ENCODE data around the gene CDKL5. TPM values are rescaled to one million over a fixed set of nuclear protein-coding genes. Genes with fewer than 3 reads are reported as not detected.

CDKL5 gene
- total and polyA plus RNA-seq, 2 experiments from 2014 or later = 7.5 to 13.7 TPM

DNA sequence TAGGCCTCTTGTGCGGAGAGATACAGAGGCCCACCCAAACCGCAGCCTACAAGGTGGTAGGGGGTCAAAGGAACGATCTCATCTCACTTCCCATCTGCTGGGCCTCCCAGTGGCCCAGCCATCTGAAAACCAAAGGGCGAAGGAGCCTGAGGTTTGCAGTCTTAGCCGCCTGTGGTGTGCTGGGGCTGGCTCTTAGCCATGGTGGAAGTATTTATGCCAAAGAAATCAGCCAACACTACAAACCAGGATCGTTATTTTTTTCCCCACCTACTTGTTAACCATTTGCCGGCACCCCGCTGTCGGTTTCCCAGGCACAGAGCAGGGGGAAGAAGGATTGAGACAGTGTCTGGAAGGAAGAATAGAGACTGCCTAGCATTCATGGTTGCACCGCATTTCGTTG lies 30.9 kb upstream of the CDKL5 start (continued):
- TF ChIP-seq NANOG (IDR thresholded peaks at IDR 0.05; ENCODE audit: borderline replicate concordance) = no peak
- no peak for TF ChIP-seq EZH2 (IDR thresholded peaks at IDR 0.05; ENCODE audit: low read depth, unreplicated experiment)
- TF ChIP-seq CREB1 (CRISPR knock-in tag; IDR thresholded peaks at IDR 0.05; ENCODE audit: low read depth) = no peak
- TF ChIP-seq, protein P1, sequence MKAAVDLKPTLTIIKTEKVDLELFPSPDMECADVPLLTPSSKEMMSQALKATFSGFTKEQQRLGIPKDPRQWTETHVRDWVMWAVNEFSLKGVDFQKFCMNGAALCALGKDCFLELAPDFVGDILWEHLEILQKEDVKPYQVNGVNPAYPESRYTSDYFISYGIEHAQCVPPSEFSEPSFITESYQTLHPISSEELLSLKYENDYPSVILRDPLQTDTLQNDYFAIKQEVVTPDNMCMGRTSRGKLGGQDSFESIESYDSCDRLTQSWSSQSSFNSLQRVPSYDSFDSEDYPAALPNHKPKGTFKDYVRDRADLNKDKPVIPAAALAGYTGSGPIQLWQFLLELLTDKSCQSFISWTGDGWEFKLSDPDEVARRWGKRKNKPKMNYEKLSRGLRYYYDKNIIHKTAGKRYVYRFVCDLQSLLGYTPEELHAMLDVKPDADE (IDR thresholded peaks at IDR 0.05) = no peak
- no peak for TF ChIP-seq JUNB (IDR thresholded peaks at IDR 0.05; ENCODE audit: unreplicated experiment)
- TF ChIP-seq STAT1 (IDR thresholded peaks at IDR 0.05; ENCODE audit: unreplicated experiment) = no peak
- no peak for TF ChIP-seq ZNF331 (CRISPR knock-in tag; IDR thresholded peaks at IDR 0.05; ENCODE audit: low read depth)
- TF ChIP-seq, protein P2, sequence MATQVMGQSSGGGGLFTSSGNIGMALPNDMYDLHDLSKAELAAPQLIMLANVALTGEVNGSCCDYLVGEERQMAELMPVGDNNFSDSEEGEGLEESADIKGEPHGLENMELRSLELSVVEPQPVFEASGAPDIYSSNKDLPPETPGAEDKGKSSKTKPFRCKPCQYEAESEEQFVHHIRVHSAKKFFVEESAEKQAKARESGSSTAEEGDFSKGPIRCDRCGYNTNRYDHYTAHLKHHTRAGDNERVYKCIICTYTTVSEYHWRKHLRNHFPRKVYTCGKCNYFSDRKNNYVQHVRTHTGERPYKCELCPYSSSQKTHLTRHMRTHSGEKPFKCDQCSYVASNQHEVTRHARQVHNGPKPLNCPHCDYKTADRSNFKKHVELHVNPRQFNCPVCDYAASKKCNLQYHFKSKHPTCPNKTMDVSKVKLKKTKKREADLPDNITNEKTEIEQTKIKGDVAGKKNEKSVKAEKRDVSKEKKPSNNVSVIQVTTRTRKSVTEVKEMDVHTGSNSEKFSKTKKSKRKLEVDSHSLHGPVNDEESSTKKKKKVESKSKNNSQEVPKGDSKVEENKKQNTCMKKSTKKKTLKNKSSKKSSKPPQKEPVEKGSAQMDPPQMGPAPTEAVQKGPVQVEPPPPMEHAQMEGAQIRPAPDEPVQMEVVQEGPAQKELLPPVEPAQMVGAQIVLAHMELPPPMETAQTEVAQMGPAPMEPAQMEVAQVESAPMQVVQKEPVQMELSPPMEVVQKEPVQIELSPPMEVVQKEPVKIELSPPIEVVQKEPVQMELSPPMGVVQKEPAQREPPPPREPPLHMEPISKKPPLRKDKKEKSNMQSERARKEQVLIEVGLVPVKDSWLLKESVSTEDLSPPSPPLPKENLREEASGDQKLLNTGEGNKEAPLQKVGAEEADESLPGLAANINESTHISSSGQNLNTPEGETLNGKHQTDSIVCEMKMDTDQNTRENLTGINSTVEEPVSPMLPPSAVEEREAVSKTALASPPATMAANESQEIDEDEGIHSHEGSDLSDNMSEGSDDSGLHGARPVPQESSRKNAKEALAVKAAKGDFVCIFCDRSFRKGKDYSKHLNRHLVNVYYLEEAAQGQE (IDR thresholded peaks at IDR 0.05; ENCODE audit: unreplicated experiment) = no peak
- no peak for TF ChIP-seq EZH2phosphoT487 (IDR thresholded peaks at IDR 0.05; ENCODE audit: unreplicated experiment)
- TF ChIP-seq, protein P3, sequence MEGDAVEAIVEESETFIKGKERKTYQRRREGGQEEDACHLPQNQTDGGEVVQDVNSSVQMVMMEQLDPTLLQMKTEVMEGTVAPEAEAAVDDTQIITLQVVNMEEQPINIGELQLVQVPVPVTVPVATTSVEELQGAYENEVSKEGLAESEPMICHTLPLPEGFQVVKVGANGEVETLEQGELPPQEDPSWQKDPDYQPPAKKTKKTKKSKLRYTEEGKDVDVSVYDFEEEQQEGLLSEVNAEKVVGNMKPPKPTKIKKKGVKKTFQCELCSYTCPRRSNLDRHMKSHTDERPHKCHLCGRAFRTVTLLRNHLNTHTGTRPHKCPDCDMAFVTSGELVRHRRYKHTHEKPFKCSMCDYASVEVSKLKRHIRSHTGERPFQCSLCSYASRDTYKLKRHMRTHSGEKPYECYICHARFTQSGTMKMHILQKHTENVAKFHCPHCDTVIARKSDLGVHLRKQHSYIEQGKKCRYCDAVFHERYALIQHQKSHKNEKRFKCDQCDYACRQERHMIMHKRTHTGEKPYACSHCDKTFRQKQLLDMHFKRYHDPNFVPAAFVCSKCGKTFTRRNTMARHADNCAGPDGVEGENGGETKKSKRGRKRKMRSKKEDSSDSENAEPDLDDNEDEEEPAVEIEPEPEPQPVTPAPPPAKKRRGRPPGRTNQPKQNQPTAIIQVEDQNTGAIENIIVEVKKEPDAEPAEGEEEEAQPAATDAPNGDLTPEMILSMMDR (conservative IDR thresholded peaks at IDR 0.05; ENCODE audit: low read depth in 2 of 2) = no peak

DNA sequence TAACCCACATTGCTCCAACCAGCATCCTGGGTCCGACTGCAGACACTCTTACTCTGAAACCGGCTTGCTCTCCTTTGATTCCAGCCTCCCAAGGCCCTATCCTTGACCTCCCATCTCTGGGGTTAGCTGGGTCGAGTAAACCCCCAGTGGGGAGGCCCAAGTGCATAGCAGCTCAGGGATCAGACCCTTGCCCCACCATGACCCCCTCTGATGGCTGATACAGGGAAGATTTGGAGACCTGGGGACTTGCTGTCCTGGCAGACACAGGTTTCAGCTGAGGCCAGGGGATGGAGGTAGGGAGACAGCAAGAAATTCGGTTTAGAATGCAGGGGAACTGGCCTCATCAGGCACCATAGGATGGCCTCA lies 23.6 kb upstream of the CDKL5 start:
- Mint-ChIP-seq H3K4me1 (no peaks in the 10 kb centered on the region), H3K9me3 (no peaks in the 10 kb centered on the region; the same call in 2 of the 3 replicates), H3K36me3 (ENCODE audit: low read depth) (no peaks in the 10 kb centered on the region), H3K27ac (no peak overlapping the region), H3K27me3 (ENCODE audit: insufficient read depth, low read depth, poor library complexity) (no peaks in the 10 kb centered on the region), H3K4me3 (no peak overlapping the region)
- ATAC-seq (no peak), DNase-seq (ENCODE audit: low spot score) (no peak)
- Histone ChIP-seq H3K4me2 (no peak overlapping the region), H3K4me3 (no peak overlapping the region), H3K27me3 (ENCODE audit: insufficient read depth) (no peaks in the 10 kb centered on the region), H3K36me3 (ENCODE audit: insufficient read depth) (no peaks in the 10 kb centered on the region), H4K20me1 (replicated peaks; ENCODE audit: insufficient read depth) (no peaks in the 10 kb centered on the region), H2AFZ (no peak overlapping the region), H3K9me2 (ENCODE audit: insufficient read depth) (no peaks in the 10 kb centered on the region), H3K79me2 (replicated peaks; ENCODE audit: insufficient read depth) (no peaks in the 10 kb centered on the region), H3F3A (replicated peaks; ENCODE audit: low read depth) (no peaks in the 10 kb centered on the region), H3K27ac (ENCODE audit: low read depth) (no peak overlapping the region), H3K4me1 (ENCODE audit: insufficient read depth) (no peaks in the 10 kb centered on the region)
- TF ChIP-seq, protein P1 (IDR thresholded peaks at IDR 0.05) = no peak
- TF ChIP-seq NANOG (IDR thresholded peaks at IDR 0.05; ENCODE audit: borderline replicate concordance) = no peak
- TF ChIP-seq, protein P2 (IDR thresholded peaks at IDR 0.05; ENCODE audit: unreplicated experiment) = no peak
- TF ChIP-seq POLR2AphosphoS5 (IDR thresholded peaks at IDR 0.05; ENCODE audit: low read depth) = no peak
- TF ChIP-seq CREB1 (CRISPR knock-in tag; IDR thresholded peaks at IDR 0.05; ENCODE audit: low read depth) = no peak
- TF ChIP-seq ZNF114 (CRISPR knock-in tag; IDR thresholded peaks at IDR 0.05) = no peak
- TF ChIP-seq STAT1 (IDR thresholded peaks at IDR 0.05; ENCODE audit: unreplicated experiment) = no peak

Data from GM23338 (cell line).